Stimulated activated CD4-positive, alpha-beta T cell treated with anti-CD3 and anti-CD28 coated beads, Interleukin-4, amount 100 ng/mL, for 48 hours (primary cell): ENCODE data around the gene AUNIP.

Source experiments
- DNase-seq, 2 donors: peaks; one replicate each; pipeline ENCODE4 v3.0.0-alpha.2; 2020; ENCODE audit warnings: low read depth in 2 of 2

AUNIP gene, protein sequence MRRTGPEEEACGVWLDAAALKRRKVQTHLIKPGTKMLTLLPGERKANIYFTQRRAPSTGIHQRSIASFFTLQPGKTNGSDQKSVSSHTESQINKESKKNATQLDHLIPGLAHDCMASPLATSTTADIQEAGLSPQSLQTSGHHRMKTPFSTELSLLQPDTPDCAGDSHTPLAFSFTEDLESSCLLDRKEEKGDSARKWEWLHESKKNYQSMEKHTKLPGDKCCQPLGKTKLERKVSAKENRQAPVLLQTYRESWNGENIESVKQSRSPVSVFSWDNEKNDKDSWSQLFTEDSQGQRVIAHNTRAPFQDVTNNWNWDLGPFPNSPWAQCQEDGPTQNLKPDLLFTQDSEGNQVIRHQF

GRCh38 chr1:25858906-25859789, at the start of gene AUNIP:
Gene AUNIP, minus strand, starts transcription at chr1:25859457. Its CDS starts 100 bp downstream, at chr1:25859357.
- DNase-seq, result peak; percentile 91 to 92

GRCh38 chr1:25909040-25909439, 49.8 kb upstream of the AUNIP start:
- DNase-seq, result no peak

- DNase-seq, result no peak
Measured at GRCh38 chr1:25908161-25908560, 48.9 kb upstream of the AUNIP start.

GRCh38 chr1:25907601-25908000, 48.3 kb upstream of the AUNIP start:
- no peak for DNase-seq

DNA sequence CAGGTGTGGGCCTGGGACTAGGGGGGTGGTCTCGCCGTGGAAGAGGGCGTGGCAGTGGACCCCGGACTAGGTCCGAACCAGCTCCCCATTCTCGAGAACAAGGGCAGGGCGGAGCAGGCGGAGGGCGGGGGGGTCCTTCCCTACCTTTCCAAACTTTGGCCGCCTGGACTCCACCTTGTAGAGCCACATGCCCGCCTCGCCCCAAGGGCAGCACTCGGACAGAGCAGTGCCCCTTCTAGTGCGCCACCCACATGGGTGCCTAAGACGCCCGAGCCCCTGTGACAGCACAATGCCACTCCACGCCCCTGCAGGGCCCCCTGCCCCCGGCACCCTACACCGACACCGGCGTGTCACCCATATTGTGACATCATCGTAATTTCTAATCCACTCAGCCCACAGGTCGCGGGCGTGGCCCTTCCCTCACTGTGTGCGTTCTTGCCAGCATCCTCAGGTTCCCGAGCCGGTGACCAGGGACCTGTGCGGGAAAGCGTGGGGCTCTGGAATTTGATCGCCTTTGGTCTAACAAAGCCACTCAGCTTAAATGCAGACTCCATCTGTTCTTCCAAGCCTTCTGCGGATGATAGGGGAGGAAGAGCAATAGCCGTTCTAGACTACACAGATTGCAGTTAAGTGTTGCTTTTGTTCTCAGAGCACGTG, 47.5 kb upstream of the AUNIP start:
- no peak for DNase-seq

- peak; percentile 88 to 92 for DNase-seq
Measured at GRCh38 chr1:25905680-25906643, 46.7 kb upstream of the AUNIP start, which contains the start of gene STMN1. Gene STMN1, minus strand, starts transcription at chr1:25906419. Its CDS starts 1,743 bp downstream, at chr1:25904676.

GRCh38 chr1:25904943-25905679, 45.9 kb upstream of the AUNIP start:
- DNase-seq, result peak; percentile 97 to 98

DNA sequence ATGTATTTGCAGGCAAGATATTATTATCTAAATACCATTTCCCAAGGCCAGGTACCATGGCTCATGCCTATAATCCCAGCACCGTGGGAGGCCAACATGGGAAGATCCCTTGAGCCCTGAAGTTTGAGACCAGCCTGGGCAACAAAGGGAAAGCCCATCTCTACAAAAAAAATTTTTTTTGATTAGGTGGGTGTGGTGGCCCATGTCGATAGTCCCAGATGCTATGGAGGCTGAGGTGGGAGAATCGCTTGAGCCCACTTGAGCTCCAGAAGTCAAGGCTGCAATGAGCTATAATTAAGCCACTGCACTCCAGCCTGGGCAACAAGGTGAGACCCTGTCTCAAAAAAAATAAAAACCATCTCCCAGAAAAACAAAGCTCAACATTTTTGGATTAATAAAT, 44.7 kb upstream of the AUNIP start:
- no peak for DNase-seq

DNA sequence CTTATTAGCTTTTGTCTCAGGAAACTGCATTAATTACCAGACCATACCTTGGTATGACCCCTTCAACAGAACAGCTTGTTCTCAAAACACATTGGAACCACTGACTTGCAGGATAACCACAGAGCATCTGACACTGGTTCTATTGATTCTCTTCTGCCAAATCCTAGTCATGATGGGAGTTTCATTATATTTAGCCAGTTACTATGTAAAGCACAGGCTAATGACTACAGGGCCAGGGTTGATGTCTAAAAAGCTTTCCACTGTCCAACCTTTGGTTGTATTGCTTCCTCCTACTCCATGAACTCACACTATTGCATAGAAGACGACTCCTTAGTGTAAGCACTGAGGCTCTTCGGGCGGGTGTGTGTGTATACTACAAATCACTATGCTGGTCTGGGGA, 43.2 kb upstream of the AUNIP start:
- no peak for DNase-seq

DNA sequence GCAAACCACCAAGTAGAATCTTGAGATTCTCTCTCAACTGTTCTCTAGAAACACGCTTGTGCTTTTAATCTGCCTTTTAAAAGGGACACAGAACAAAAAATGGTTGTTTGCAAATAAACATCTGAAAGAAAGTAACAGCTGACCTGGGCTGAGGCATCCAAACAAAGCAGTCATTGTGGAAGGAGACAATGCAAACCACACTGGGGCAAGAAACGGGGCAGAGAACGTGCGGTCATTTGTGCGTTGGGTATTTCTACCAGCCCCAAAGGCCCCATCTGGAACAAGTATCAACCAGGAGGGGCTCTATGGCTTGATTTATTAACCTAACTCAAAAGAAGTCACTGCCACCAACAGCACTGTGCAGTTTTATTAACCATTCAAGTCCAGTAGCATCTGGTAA, 41.0 kb upstream of the AUNIP start:
- DNase-seq, result no peak

GRCh38 chr1:25899792-25900191, 40.5 kb upstream of the AUNIP start:
- DNase-seq, result no peak

DNA sequence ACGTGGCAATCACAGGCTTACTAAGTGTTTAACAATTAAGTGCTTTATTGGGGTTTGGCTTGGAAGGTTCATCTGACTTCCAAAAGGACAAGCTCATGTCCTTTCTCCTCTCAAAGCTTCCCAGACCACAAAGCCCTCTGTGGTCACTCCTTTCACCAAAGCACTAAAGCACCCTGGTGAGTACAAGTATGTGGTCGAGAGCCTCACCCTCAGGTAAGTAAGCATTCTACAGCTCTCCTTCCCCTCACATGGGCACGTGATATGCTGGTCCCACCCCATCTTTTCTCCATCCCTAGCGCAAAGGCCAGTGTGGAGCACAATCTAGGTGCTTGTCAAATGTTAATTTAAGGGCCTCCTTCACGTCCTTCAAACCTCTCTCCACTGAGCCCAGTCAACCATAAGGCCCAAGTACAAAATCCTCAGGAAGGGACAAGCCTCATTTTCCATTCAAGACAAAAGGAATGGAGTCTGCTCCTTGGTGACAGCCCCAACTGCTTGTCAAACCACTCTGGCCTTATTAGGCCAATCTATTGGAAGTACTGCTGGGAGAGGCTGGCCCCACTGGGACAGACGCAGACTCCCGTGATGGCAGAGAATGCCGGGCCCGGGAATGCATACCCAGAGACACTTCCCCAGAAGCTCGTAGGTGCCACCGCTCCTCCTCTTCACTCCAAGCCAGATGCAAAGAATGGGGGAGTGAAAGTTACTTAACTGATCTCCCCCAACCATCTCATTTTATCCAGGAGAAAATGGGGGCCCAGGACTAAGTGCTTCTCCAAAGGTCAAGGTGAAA, 39.2 kb upstream of the AUNIP start:
- no peak for DNase-seq

DNA sequence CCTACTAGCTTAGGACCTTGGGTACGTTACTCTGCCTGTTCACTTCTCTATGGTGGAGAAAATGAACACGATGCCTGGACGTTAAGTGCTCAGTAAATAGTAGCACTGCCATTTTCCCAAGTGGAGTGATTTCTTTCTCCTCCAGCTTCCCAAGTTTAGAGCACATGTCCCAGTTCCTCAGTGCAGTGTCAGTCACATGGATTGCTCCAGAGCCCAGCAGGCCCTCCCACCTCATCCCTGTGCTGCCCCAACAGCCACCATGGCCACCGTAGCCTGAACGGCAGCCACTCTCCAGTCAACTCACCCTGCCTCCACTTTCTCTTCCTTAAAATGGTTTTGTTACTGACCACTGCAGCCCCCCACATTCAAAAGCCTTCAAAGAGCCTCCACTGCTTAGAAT, 38.5 kb upstream of the AUNIP start:
- DNase-seq, result no peak

DNA sequence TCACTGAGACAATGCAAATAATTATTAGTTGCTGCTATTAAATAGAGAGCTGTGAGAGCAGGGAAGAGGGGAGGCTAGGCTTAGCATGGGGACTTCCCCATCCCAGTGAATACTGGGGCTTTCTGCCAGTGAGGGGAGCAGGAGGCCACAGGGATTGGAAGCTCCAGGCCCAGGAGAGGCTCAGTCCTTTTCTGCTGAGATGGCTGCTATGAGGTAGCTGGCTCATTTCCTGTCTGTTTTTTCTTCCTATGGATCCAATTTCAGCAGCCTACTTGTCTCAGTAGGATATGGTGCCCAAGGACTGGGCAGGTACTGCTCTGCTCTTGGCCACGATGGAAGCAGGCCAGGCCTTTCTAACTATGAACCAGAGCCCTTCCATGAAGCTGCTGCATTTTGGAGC, 37.0 kb upstream of the AUNIP start:
- DNase-seq, result no peak

GRCh38 chr1:25895365-25895990, 36.2 kb upstream of the AUNIP start:
- peak; percentile 83 for DNase-seq

- DNase-seq, result no peak
Measured at GRCh38 chr1:25893116-25893515, 33.9 kb upstream of the AUNIP start.

GRCh38 chr1:25891606-25892005, 32.3 kb upstream of the AUNIP start:
- DNase-seq, result no peak

- no peak for DNase-seq
Measured at GRCh38 chr1:25890239-25891034, 31.2 kb upstream of the AUNIP start.
